HepG2 (cell line): Measurements from ENCODE around the gene UBL5. TPM values are rescaled to one million over a fixed set of nuclear protein-coding genes. Genes with fewer than 3 reads are reported as not detected.

ENCODE experiments used
- MIER3 ChIP-seq: IDR thresholded peaks from 2 replicates; pipeline ENCODE4 v1.6.1; 2016; ENCODE audit warnings: missing compliant biosample characterization, borderline replicate concordance
- RBM39 ChIP-seq: fragments of 200-400 bp; formaldehyde crosslinking; IDR thresholded peaks from one replicate; pipeline ENCODE4 v1.6.1; 2018; ENCODE audit warnings: antibody characterized with exemption, mild to moderate bottlenecking, low read depth, low read length; ENCODE audit not compliant: poor library complexity, severe bottlenecking
- SATB2 ChIP-seq: sonication (generic); formaldehyde crosslinking; IDR thresholded peaks from 2 replicates; pipeline ENCODE4 v1.5.0; 2020; ENCODE audit warnings: missing genetic modification reagents
- polyA plus RNA-seq, 8 experiments: library from polyadenylated mRNA; depleted of rRNA in 3 of 8; stranded (reverse) in 7 of 8; unstranded in 1 of 8; fragments of >200 nt; fragmentation: Illumina TruSeq in 4 of 8; extraction: Trizol in 4 of 8; gene quantifications; 2 replicates each; pipeline versions ENCODE4 v1.2.1 to v1.2.3, GENCODE V29; 2011 to 2016; ENCODE audit warnings: low read depth in 4 of 8, missing spikeins in 1 of 8, mixed read lengths in 1 of 8; ENCODE audit not compliant: insufficient read depth in 1 of 8
- total RNA-seq, 5 experiments: library from RNA; depleted of rRNA; stranded (reverse); fragments of >200 nt; fragmentation: Illumina TruSeq; extraction: Trizol; gene quantifications; 2 replicates each; pipeline ENCODE4 v1.2.3, GENCODE V29; 2016; ENCODE audit warnings: low read depth in 1 of 5
- TF ChIP-seq, protein P1 (sequence below), 2 experiments: fragments of 450-650 bp in 1 of 2; sonication (generic) in 1 of 2; formaldehyde crosslinking in 1 of 2; IDR thresholded peaks; 2 replicates each; pipeline versions ENCODE4 v1.6.1 to v1.8.0; 2016 to 2022; ENCODE audit warnings: antibody characterized with exemption in 1 of 2, mild to moderate bottlenecking in 1 of 2, missing genetic modification reagents in 1 of 2
- TF ChIP-seq, protein P2 (sequence below): IDR thresholded peaks from 2 replicates; pipeline ENCODE4 v1.6.1; 2016

Gene UBL5
- total and polyA plus RNA-seq, 2 of the 13 experiments (the other 11 are each of a cell fraction or from before 2014, with no cell fraction given), result 373 to 487 TPM

DNA sequence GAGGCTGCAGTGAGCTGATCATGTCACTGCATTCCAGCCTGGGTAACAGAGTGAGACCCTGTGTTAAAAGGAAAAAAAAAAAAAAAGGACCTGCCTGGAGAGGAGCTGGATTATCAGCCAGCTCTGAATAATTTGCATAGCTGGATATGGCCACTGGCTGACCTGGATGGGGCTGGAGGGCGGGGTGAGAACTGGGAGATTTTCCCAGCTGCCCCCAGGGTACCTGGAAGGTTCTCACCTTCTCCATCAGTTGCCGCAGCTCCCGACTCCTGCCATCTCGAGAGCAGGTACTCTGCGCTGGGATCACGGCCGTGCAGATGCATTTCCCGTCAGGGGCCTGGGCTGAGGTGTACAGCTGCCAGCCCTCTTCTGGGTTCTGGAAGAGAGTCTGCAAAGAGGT, 32.7 kb downstream of the UBL5 start (continued):
- TF ChIP-seq, protein P1, sequence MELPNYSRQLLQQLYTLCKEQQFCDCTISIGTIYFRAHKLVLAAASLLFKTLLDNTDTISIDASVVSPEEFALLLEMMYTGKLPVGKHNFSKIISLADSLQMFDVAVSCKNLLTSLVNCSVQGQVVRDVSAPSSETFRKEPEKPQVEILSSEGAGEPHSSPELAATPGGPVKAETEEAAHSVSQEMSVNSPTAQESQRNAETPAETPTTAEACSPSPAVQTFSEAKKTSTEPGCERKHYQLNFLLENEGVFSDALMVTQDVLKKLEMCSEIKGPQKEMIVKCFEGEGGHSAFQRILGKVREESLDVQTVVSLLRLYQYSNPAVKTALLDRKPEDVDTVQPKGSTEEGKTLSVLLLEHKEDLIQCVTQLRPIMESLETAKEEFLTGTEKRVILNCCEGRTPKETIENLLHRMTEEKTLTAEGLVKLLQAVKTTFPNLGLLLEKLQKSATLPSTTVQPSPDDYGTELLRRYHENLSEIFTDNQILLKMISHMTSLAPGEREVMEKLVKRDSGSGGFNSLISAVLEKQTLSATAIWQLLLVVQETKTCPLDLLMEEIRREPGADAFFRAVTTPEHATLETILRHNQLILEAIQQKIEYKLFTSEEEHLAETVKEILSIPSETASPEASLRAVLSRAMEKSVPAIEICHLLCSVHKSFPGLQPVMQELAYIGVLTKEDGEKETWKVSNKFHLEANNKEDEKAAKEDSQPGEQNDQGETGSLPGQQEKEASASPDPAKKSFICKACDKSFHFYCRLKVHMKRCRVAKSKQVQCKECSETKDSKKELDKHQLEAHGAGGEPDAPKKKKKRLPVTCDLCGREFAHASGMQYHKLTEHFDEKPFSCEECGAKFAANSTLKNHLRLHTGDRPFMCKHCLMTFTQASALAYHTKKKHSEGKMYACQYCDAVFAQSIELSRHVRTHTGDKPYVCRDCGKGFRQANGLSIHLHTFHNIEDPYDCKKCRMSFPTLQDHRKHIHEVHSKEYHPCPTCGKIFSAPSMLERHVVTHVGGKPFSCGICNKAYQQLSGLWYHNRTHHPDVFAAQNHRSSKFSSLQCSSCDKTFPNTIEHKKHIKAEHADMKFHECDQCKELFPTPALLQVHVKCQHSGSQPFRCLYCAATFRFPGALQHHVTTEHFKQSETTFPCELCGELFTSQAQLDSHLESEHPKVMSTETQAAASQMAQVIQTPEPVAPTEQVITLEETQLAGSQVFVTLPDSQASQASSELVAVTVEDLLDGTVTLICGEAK (IDR thresholded peaks at IDR 0.05), result no peak
- TF ChIP-seq, protein P1 (CRISPR knock-in tag; IDR thresholded peaks at IDR 0.05), result no peak
- TF ChIP-seq RBM39, result no peak
- no peak for TF ChIP-seq SATB2 (CRISPR knock-in tag)
- TF ChIP-seq MIER3 (CRISPR knock-in tag), result no peak
- TF ChIP-seq, protein P2, sequence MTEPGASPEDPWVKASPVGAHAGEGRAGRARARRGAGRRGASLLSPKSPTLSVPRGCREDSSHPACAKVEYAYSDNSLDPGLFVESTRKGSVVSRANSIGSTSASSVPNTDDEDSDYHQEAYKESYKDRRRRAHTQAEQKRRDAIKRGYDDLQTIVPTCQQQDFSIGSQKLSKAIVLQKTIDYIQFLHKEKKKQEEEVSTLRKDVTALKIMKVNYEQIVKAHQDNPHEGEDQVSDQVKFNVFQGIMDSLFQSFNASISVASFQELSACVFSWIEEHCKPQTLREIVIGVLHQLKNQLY (CRISPR knock-in tag), result no peak
